HG02642 (cell line): ENCODE data around the gene INSL3.
"Not testable (repeated sequence)": the region's sequence is repeated elsewhere in the genome, so short reads cannot be mapped to it uniquely, and the experiment has no call there.

Experiments used
- ATAC-seq: cut with Tn5 transposase; IDR thresholded peaks from one replicate; pipeline ENCODE4 v1.9.1; 2021; ENCODE audit warnings: mild to moderate bottlenecking; ENCODE audit not compliant: unreplicated experiment, poor library complexity

The INSL3 gene

DNA sequence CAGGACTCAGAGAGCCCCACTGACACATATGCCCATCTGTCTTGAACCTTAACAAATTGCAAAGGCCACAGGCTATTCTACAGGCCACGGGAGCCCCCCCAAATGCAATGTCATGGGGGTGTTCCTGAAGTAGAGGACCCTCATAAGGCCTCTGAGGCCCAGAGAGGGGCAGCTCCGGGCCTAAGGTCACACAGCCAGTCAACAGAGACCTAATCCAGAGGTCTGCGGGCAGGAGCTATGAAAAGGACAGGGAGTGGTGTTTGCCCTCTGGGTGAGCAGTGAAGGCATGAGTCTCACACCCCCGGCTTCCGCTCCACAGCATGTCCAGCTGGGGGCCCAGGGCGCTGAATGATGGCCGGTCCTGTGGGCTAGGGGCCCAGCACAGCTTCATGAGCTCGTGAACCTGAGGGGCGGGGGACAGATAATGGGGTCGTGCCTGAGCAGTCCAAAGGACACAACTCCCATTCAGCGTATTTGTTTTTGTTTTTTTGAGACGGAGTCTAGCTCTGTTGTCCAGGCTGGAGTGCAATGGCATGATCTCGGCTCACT is 5.3 kb upstream of the INSL3 start:
- ATAC-seq: no peak

DNA sequence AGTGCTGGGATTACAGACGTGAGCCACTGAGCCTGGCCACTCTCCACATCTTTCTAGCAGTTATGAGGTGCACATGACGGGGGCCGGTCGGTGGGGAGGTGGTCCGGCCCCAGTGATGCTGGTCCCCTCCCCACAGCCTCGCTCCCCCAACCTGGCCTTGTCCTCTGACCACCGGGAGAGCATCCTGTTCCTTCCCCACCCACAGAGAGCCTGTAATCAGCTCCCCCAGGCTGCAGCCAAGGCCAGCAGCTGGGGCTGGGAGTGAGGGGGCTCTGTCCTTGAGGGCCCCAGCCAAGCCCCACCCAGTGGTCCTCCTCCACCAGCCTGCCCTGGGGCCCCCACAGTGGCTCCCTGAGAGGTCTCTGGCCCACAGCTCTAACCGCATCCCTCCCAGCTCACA is 3.0 kb upstream of the INSL3 start:
- ATAC-seq: no peak

DNA sequence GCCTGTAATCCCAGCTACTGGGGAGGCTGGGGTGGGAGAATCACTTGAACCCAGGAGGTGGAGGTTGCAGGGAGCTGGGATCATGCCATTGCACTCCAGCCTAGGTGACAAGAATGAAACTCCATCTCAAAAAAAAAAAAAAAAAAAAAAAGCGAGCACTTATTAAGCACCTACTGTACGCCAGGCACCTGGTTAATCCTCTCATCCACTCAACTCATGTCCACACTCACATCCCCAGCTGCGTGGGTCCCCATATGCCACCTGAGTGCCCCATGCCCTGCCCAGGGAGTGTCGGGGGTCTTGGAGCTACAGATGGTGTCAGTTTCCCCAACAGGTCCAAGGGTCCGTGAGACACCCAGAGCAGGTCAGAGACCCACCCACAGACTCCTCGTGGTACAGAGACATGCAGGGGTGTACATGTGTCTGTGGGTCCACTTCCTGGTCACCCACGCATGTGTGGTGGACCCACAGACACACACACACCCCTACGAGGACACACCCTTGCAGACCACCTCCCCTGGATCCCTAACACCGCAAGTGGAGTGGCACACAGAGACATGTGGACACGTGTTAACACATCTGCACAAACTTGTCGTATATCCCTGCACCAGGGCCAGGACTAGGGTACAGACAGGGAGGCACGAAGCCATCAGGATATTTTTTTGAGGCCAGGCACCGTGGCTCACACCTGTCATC is 3.5 kb downstream of the INSL3 start:
- no peak for ATAC-seq

DNA sequence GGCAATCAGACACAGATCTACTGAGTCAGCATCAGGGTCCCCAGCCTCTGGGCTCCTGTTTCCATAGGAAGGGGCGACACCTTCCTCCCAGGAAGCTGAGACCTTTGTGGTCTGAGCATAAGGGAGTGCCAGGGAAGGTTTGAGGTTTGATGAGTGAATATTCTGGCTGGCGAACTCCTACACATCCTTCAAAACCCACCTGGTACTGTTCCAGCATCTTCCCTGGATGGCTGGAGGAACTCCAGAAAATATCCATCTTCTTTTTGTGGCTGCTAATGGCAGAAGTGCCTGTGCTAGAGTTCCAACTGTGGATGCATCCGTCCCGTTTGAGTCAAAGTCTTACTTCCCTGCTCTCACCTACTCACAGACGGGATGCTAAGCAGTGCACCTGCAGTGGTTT is 9.2 kb downstream of the INSL3 start:
- ATAC-seq: no peak

DNA sequence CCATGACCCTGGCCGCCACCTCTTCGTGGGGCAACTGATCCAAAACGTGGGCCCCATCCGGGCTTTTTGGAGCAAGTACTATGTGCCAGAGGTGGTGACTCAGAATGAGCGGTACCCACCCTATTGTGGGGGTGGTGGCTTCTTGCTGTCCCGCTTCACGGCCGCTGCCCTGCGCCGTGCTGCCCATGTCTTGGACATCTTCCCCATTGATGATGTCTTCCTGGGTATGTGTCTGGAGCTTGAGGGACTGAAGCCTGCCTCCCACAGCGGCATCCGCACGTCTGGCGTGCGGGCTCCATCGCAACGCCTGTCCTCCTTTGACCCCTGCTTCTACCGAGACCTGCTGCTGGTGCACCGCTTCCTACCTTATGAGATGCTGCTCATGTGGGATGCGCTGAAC is 9.6 kb downstream of the INSL3 start:
- ATAC-seq: no peak

DNA sequence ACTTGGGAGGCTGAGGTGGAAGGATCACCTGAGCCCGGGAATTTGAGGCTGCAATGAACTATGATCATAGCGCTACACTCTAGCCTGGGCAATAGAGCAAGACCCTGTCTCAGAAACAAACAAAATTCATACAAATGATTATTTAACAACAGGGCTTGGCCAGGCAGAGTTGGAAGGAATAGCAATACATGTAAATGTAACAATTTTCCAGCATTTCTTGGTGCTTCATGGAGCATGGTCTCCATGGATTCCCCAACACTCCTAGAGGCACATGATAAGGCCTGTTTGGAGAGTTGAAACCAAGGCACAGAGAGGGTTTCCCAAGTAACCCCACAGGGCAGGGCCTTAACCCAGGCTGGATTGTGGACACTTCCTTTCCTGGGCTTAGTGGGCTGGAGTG is 10.2 kb downstream of the INSL3 start:
- ATAC-seq: no peak

DNA sequence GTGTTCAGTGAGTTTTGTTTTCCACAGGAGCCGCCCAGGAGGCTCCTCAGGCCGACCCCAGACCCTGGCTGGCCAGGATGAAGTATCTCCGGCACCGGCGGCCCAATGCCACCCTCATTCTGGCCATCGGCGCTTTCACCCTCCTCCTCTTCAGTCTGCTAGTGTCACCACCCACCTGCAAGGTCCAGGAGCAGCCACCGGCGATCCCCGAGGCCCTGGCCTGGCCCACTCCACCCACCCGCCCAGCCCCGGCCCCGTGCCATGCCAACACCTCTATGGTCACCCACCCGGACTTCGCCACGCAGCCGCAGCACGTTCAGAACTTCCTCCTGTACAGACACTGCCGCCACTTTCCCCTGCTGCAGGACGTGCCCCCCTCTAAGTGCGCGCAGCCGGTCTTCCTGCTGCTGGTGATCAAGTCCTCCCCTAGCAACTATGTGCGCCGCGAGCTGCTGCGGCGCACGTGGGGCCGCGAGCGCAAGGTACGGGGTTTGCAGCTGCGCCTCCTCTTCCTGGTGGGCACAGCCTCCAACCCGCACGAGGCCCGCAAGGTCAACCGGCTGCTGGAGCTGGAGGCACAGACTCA is 13.5 kb downstream of the INSL3 start:
- ATAC-seq: no peak

DNA sequence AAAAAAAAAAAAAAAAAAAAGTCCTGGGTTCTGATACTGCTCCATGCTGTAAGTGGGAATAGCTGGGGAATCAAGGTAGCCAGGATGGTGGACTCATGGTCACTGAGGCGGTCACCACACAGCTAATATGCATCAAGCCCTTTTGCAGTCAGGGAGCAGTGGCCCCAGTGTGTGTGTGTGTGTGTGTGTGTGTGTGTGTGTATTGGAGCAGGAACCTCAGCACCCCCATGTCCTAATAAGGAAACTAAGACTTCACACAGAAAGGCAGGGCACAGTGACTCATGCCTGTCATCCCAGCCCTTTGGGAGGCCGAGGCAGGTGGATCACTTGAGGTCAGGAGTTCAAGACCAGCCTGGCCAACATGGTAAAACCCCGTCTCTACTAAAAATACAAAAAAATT is 14.4 kb downstream of the INSL3 start:
- ATAC-seq: no peak

DNA sequence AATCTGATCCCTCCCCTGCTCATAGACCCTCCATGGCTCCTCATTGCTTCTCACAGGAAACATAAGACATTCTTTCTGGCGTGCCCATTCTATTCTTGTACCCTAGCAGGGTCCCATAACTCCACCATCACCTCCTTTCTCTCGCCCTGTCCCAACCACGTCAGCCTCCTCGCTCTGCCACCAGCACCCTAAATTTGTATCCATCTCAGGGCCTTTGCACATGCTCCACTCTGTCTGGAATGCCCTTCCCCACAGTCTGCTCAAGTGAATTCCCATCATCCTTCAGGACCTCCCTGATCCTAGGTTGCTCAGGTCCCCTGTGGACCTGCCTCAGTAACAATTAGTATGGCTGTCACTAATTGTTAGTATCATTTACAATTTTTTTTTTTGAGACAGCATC is 15.9 kb downstream of the INSL3 start:
- no peak for ATAC-seq

DNA sequence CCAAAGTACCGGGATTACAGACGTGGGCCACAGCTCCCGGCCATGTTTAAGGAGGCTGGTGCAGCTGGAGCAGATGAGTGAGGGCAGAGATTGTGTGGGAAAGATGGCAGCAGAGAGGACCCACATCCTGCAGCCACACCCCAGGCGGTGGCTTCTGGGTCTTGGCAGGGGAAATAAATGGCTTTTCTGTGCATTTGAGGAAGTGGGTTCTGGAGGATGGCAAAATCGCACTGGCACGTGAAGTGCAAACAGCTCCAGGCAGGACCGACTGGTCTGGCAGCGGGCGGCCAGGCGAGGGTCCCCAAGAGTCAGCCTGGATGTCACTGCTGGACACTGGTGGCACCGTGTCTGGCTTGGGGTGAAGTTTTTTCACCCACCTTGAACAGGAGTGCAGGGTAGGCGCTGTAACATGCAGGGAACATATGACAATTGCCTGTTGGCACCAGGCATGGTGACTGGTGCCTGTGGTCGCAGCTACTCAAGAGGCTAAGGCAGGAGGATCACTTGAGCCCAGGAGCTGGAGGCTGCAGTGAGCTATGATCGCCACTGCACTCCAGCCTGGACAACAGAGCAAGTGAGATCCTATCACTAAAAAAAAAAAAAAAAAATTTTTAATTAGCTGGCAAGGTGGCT is 17.9 kb downstream of the INSL3 start:
- ATAC-seq: no peak

DNA sequence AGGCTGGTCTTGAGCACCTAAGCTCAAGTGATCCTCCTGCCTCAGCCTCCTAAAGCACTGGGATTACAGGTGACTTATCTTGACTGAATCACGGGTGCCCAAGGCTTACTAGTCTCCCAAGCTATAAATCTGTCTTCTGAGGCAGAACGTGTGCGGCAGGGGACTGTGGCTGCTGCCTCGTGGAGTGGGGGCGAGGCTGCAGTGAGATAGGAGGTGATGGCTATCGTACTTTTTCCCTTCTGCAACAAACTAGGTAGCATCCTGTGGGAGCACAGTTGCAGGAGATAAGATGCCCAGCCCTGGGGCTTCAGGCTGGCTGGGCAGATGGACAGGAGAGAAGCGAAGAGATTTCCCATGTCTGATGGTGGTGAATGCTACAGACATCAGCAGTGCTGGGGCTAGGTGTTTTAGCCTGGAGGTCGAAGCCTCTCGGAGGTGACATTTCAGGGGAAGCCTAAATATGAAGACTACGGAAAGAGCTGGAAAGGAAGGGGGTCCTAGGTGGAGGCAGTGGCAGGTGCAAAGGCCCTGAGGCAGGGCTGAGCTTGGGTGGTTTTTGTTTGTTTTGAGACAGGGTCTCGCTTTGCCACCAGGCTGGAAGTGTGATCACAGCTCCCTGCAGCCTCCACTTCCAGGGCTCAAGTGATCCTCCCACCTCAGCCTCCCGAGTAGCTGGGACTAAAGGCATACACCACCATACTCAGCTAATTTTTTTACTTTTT is 19.0 kb downstream of the INSL3 start:
- no peak for ATAC-seq

DNA sequence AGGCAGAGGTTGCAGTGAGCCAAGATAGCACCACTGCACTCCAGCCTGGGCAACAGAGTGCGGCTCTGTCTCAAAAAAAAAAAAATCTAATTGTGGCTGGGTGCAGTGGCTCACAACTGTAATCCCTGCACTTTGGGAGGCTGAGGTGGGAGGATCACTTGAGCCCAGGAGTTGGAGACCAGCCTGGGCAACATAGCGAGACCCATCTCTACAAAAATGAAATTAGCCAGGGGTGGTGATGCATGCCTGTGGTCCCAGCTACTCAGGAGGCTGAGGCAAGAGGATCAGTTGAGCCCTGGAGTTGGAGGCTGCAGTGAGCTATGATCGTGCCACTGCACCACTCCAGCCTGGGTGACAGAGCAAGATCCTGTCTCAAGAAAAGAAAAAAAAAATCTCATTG is 22.7 kb downstream of the INSL3 start:
- not testable (repeated sequence) for ATAC-seq

DNA sequence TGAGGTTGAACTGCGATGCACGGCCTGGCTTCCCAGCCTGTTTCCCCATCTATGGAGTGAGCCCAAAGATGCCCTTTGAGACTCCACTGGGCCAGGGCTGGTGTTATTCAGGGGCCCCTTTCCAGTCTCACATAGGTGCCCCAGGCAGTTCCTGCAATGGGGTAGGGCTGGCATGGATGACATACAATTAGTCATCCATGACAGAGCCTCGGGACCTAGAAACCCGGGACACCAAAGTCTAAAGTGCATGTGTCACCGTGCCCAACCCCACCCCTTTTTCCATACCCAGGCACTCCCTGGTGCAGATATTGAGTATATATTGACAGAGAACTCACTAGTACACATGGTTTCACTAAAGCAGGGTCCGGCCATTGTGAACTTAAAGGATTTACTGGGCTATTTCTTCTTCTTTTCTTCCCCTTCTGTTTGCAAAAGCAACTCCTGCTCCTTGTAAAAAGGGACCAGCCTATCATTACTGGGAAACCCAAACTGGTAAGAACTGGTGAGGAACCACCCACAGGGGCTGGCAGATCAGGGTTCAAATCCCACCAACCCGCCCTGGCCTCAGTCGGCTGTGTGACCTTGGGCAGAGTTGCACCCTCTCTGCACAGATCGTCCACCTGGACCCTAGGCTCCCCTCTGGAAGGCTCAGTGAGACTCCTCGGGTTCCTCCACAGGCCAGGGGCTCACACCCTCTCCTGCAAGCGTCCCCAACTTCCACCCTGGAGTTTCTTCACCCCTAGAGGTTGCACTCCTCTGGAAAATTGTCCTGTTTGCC is 23.7 kb downstream of the INSL3 start:
- no peak for ATAC-seq

DNA sequence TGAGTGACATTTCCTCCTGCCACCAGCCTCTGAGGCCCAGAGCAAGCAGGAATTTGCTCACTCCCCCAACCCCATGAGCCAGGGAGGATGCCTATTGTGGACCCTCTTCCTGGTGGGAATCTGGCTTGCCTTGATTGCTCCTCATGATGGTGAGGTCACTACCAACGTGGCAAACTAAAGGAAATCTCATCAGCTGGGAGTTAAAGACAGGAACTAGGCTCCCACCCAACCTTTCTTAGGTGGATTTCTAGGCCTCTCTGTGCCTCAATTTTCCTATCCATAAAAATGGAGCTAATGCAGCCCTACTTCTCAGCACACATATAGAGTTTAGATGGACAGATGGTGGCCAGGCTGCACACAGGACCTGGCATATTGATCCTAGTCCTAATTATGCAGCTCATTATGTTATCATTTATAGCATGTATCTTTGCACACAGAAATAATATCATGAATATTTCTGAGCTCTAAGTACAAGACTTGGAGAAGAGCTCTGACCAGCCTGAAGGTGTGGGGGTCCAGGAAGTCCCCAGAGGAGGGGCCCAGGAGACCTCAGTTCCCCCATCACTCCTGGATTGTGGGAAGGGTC is 24.4 kb downstream of the INSL3 start:
- no peak for ATAC-seq

DNA sequence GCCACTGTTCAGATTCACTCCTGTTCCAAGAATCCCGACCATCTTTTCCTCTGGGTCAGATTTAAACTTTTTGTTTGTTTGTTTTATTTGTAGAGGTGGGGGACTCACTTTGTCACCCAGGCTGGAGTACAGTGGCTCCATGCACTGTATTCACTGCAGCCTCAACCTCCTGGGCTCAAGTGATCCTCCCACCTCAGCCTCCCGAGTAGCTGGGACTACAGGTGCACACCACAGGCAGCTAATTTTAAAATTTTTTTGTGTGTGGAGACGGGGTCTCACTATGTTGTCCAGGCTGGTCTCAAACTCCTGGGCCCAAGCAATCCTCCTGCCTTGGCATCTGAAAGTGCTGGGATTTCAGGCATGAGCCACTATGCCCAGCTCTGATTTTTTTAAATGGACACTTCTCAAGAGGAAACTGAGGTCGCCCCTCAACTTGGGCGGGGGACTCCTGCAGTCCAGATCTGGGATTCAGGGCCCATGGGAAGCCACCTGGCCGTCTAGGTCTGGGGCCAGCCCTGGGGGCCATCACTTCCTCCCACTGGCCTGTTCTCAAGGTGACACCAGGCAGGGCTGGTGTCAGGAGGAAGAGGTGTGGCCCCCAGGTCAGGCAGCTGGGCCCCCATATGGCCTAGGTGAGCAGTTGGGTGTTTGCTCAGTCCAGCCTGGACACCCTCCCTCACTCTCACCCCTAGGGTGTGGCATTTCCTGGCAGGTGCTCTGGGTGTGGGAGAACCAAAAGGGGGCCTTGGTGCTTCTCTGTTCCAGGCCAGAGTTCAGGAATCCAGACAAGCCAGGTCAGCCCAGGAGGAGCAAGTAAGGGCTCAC is 25.1 kb downstream of the INSL3 start:
- ATAC-seq: no peak

DNA sequence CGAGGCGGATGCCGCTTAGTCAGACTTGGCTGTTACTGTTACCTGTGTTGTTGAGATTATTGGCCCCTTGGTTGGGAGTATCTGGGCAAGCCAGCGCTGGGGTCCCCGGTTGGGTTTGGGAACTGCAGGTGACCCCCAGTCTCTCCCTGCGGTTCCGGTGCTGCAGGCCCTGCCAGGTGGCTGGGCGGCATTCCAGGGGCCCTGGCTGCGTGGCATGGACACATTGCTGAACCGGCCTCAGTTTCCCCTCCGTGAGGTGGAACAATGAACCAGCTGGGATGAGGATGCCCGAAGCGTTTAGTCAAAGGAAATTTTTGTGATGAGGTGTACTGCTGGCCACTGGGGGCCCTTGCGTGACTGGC is 25.8 kb downstream of the INSL3 start:
- no peak for ATAC-seq

DNA sequence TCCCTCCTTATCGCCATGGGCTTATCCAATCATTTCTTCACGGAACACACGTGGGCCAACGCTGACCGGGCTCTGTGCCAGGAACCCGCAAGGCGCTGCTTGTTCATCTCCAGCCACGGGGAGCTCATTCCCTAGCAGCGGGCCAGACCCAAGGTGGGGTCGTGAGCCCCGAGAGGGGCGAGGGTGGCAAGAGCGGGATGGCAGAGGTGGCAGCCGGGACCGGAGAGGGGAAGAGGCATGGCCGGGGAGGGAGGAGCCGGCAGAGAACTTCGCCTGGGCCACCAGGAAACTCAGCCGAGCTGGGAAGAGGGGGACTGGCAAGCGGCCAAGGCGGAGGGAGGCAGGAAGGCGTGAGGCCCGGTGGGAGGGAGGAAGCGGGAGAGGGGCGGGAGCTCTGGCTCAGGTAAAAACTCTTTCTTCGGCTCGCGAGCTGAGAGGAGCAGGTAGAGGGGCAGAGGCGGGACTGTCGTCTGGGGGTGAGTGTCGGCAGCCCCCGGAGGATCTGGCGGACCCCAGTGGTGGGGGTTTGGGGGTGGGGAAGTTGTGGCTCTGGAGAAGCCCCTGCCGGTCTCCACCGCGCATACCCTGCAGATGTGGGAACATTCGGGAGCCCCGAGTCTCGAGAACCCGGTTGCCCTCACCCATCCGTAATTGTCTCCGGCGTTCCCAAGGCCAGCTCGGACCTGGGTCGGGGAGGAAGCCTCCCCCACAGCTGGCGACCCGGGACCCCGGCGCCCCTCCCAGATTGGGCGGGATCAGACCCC is 26.4 kb downstream of the INSL3 start, which contains the start of gene B3GNT3:
B3GNT3 (plus strand) TSS at position 408 of the 764 bp plus-strand sequence. CDS start 12,670 bp downstream, outside the sequence.
- no peak for ATAC-seq

DNA sequence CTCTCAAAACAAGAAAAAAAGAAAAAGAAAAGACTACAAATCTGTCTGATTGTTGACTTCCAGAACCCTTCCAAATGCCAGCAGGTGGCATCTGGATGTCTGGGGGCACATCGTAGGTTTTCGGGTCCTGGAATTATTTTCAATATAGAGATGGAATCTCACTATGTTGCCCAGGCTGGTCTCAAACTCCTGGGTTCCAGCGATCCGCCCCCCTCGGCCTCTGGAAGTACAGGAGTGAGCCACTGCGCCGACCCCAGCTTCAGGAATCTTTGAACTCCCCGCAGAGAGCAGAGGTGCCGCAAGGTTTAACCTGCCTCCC is 26.9 kb downstream of the INSL3 start:
- no peak for ATAC-seq
